Heart left ventricle (tissue), 13 donors: Measurements from ENCODE around the gene RASSF9.

Experiments
- CTCF ChIP-seq, 12 donors: fragments of 200-600 bp; sonication (generic) in 4 of 12; IDR thresholded peaks; one replicate each; pipeline versions ENCODE4 v1.5.0 to v1.8.0; 2018 to 2022; ENCODE audit warnings: antibody characterized with exemption in 12 of 12, mild to moderate bottlenecking in 5 of 12
- POLR2A ChIP-seq, 2 donors: fragments of 450-650 bp; IDR thresholded peaks; one replicate each; pipeline ENCODE4 v1.6.1; 2017; ENCODE audit warnings: antibody characterized with exemption in 2 of 2, mild to moderate bottlenecking in 2 of 2, moderate library complexity in 2 of 2
- donor health status: ischemic (EF 13 %, LVEDD 7.1; RV severe dilation, severe dysfunction).
- donor health status: DM: no; HTN: yes; CAD: no.
- donor health status: DM: no; HTN: no; CAD: no.
- donor health status: ischemic (EF 25% LVEDD 6.9; RV normal size, moderate dysfunction).
- donor health status: ischemic (EF 25% LVEDD 5.7; RV mildly dilated, moderate dysfunction).
- donor health status: ischemic (EF 35%, LVEDD 5.7; RV mildly dilated, moderate dysfunction).
- donor health status: nonischemic (EF 11% LVEDD 7.7; RV severe dilation, severe dysfunction).
- donor health status: DM: yes; HTN: yes; CAD: no.
- donor health status: PGD.
- donor health status: ischemic (EF 29% LVEDD 5.4; RV normal size, mild dysfunction).
- donor health status: nonischemic (EF 23%, LVEDD 6.1; RV moderate dilation, normal function).

DNA sequence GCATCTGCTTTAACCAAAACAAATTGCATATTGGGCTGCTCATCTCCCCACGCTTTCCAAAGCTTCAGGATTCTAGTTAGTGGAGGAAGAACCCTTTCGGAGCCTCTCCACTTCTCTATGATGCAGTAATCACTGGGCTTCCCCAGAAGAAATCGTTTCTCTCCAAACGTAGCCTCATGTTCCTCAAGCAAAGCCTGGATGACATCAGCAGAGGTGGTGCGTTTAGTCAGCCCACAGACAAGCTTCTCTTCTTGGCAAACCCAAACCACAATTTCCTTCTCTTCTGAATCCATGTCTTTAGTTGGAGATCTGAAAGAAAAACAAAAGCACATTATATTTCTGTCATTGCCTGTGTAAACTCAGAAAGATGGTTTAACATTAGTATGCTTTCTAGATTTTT, 30.6 kb downstream of the RASSF9 start:
- TF ChIP-seq POLR2A (IDR thresholded peaks at IDR 0.05) = no peak
- no peak for TF ChIP-seq CTCF (IDR thresholded peaks at IDR 0.05)
